A673 (cell line): ENCODE results near the gene OVCH1.

ENCODE experiments used
- CTCF ChIP-seq: fragments of 300-800, 200-600 bp; sonication (generic); conservative IDR thresholded peaks from 2 replicates; pipeline ENCODE4 v1.5.1; 2017; ENCODE audit warnings: low read depth, mild to moderate bottlenecking, antibody characterized with exemption, low read length, moderate library complexity, mixed read lengths
- EZH2 ChIP-seq: fragments of 200-600 bp; sonication (generic); IDR thresholded peaks from 2 replicates; pipeline ENCODE4 v1.6.1; 2017; ENCODE audit warnings: borderline replicate concordance, low read depth, mild to moderate bottlenecking, mixed read lengths, antibody characterized with exemption, low read length; ENCODE audit not compliant: poor library complexity, severe bottlenecking

- no peak for TF ChIP-seq EZH2
- no peak for TF ChIP-seq CTCF
Measured at GRCh38 chr12:29455087-29455486, 42.4 kb downstream of the OVCH1 start.
